ENCODE results near the gene SLC5A12.
"Not testable (repeated sequence)": the region's sequence is repeated elsewhere in the genome, so short reads cannot be mapped to it uniquely, and the experiment has no call there.

SLC5A12 gene

GRCh38 chr11:26665036-26665435 is 56.8 kb downstream of the SLC5A12 start:
- no peak for TF ChIP-seq CTCF (IDR thresholded peaks at IDR 0.05; ENCODE audit: low read depth, low read length)
- no peak for DNase-seq (ENCODE audit: extremely low read depth, low read depth)

- DNase-seq (ENCODE audit: extremely low read depth, low read depth), result no peak
- no peak for TF ChIP-seq CTCF (IDR thresholded peaks at IDR 0.05; ENCODE audit: low read depth, low read length)
Observed at GRCh38 chr11:26662916-26663315, 58.9 kb downstream of the SLC5A12 start.

DNA sequence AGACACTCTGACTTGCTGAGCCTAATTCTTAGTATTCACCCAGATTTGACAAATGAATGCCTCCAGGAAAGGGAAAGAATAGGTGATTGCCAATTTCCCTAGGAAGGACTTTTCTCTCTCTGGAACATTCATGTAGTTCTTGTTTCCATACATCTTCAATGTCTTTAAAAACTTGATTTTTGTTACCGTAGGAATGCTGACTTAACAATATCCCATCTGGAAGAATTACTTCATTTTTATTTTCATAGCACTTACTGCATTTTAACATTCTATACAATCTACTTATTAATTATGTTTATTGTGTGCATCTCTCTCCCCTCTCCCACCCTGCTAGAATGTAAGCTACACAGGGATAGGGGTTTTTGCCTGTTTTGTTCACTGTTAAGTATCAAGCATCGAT is 66.6 kb downstream of the SLC5A12 start:
- no peak for DNase-seq (ENCODE audit: extremely low read depth, low read depth)
- TF ChIP-seq CTCF (IDR thresholded peaks at IDR 0.05; ENCODE audit: low read depth, low read length), result no peak

DNA sequence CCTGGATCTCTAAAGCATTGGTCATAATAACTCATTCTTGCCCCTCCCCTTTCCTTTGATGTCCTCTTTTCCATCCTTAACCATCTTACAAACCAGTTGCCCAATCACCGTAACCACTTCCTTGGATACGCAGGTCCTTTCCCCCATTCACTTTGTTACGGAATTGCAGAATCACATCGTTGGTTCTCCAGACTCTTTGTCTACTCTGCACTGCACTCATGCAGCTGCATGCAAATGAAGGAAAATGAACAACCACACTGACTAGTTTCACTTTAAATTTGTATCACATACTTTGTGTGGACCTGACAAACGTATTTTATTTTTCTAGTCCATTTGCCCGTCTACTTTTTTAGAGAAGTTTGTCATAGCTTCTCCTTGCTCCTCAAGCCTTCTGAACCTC is 69.9 kb downstream of the SLC5A12 start:
- no peak for DNase-seq (ENCODE audit: extremely low read depth, low read depth)

GRCh38 chr11:26649884-26650283 is 72.0 kb downstream of the SLC5A12 start:
- peak; percentile 79 for TF ChIP-seq CTCF (IDR thresholded peaks at IDR 0.05; ENCODE audit: low read depth, low read length)

More for the DNA sequence above, 69.9 kb downstream of the SLC5A12 start:
- TF ChIP-seq CTCF (IDR thresholded peaks at IDR 0.05; ENCODE audit: low read depth, low read length), result no peak

GRCh38 chr11:26643314-26643713 is 78.5 kb downstream of the SLC5A12 start:
- not testable (repeated sequence) for DNase-seq (ENCODE audit: extremely low read depth, low read depth)

More at GRCh38 chr11:26649884-26650283, 72.0 kb downstream of the SLC5A12 start:
- peak; percentile 38 for DNase-seq (ENCODE audit: extremely low read depth, low read depth)

- no peak for TF ChIP-seq CTCF (IDR thresholded peaks at IDR 0.05; ENCODE audit: low read depth, low read length)
Observed at GRCh38 chr11:26632691-26633159, 89.1 kb downstream of the SLC5A12 start.

GRCh38 chr11:26626346-26626745 is 95.5 kb downstream of the SLC5A12 start:
- DNase-seq (ENCODE audit: extremely low read depth, low read depth), result no peak
- TF ChIP-seq CTCF (IDR thresholded peaks at IDR 0.05; ENCODE audit: low read depth, low read length), result no peak

More at GRCh38 chr11:26632691-26633159, 89.1 kb downstream of the SLC5A12 start:
- DNase-seq (ENCODE audit: extremely low read depth, low read depth), result no peak
